Ectodermal cell (in vitro differentiated cells): ENCODE data around the gene RBPJ.
"Not testable (repeated sequence)": the region's sequence is repeated elsewhere in the genome, so short reads cannot be mapped to it uniquely, and the experiment has no call there.

Experiments
- H3K27ac ChIP-seq: 2 replicates; pipeline ENCODE4 v1.7.0; 2013; ENCODE audit warnings: mild to moderate bottlenecking, low read depth, low read length; ENCODE audit not compliant: insufficient read depth, poor library complexity, severe bottlenecking
- H3K27me3 ChIP-seq: 2 replicates; pipeline ENCODE4 v1.7.0; 2013; ENCODE audit warnings: mild to moderate bottlenecking, low read length; ENCODE audit not compliant: insufficient read depth, control insufficient read depth, poor library complexity, severe bottlenecking
- H3K36me3 ChIP-seq: one replicate; pipeline ENCODE4 v1.7.0; 2013; ENCODE audit warnings: low read length; ENCODE audit not compliant: control insufficient read depth, insufficient read depth
- H3K4me1 ChIP-seq: one replicate; pipeline ENCODE4 v1.7.0; 2013; ENCODE audit warnings: low read length; ENCODE audit not compliant: control insufficient read depth, insufficient read depth
- H3K4me3 ChIP-seq: 2 replicates; pipeline ENCODE4 v1.7.0; 2013; ENCODE audit warnings: low read depth, low read length, control low read depth; ENCODE audit not compliant: insufficient read depth
- H3K9me3 ChIP-seq: 2 replicates; pipeline ENCODE4 v1.7.0; 2013; ENCODE audit warnings: mild to moderate bottlenecking, low read length, moderate library complexity; ENCODE audit not compliant: control insufficient read depth
- WGBS, 2 experiments: methylation state at CpG; one replicate each; pipeline ENCODE4 v1.1.7; 2013; ENCODE audit warnings: missing lambda C conversion rate in 2 of 2; 5-methylcytosine and 5-hydroxymethylcytosine counted together

Gene RBPJ

GRCh38 chr4:26300314-26301307, 20.2 kb upstream of the RBPJ start:
- Histone ChIP-seq H3K27ac (no peak overlapping the region), H3K27me3 (no peaks in the 10 kb centered on the region), H3K4me3 (no peak overlapping the region), H3K36me3 (no peaks in the 10 kb centered on the region), H3K9me3 (no peaks in the 10 kb centered on the region), H3K4me1 (peaks cover 15% of the 10 kb centered on the region)
- WGBS, 2 experiments = 69 to 77% methylated on average over 7 to 8 of the region's 8 CpGs

GRCh38 chr4:26302031-26302899, 18.5 kb upstream of the RBPJ start:
- Histone ChIP-seq H3K27me3 (no peaks in the 10 kb centered on the region), H3K4me3 (no peak overlapping the region)
- WGBS, 2 experiments = 92 to 94% methylated on average over 5 of the region's 5 CpGs

GRCh38 chr4:26303008-26303407, 17.8 kb upstream of the RBPJ start:
- H3K36me3 ChIP-seq = no peaks in the 10 kb centered on the region
- 96% methylated on average over 3 to 4 of the region's 4 CpGs for WGBS, 2 experiments
- no peak overlapping the region for H3K4me3 ChIP-seq
- no peaks in the 10 kb centered on the region for H3K9me3 ChIP-seq
- H3K27ac ChIP-seq = no peak overlapping the region
- H3K27me3 ChIP-seq = no peaks in the 10 kb centered on the region
- peaks cover 13% of the 10 kb centered on the region for H3K4me1 ChIP-seq

More at GRCh38 chr4:26302031-26302899, 18.5 kb upstream of the RBPJ start:
- peaks cover 15% of the 10 kb centered on the region for H3K4me1 ChIP-seq
- H3K36me3 ChIP-seq = no peaks in the 10 kb centered on the region
- H3K9me3 ChIP-seq = no peaks in the 10 kb centered on the region
- no peak overlapping the region for H3K27ac ChIP-seq

- Histone ChIP-seq H3K27ac (no peak overlapping the region), H3K27me3 (no peaks in the 10 kb centered on the region), H3K4me1 (no peaks in the 10 kb centered on the region), H3K4me3 (no peak overlapping the region), H3K9me3 (no peaks in the 10 kb centered on the region), H3K36me3 (no peaks in the 10 kb centered on the region)
- 96 to 98% methylated on average over 5 of the region's 6 CpGs for WGBS, 2 experiments
These were observed 13.6 kb upstream of the RBPJ start for GRCh38 chr4:26307037-26307800.

GRCh38 chr4:26308568-26308967, 12.2 kb upstream of the RBPJ start:
- no peaks in the 10 kb centered on the region for H3K9me3 ChIP-seq
- H3K27me3 ChIP-seq = no peaks in the 10 kb centered on the region
- no peak overlapping the region for H3K27ac ChIP-seq
- H3K36me3 ChIP-seq = no peaks in the 10 kb centered on the region
- no peaks in the 10 kb centered on the region for H3K4me1 ChIP-seq
- no peak overlapping the region for H3K4me3 ChIP-seq

GRCh38 chr4:26310264-26310663, 10.6 kb upstream of the RBPJ start:
- H3K9me3 ChIP-seq = no peaks in the 10 kb centered on the region
- H3K4me1 ChIP-seq = no peaks in the 10 kb centered on the region
- no peak overlapping the region for H3K4me3 ChIP-seq
- no peak overlapping the region for H3K27ac ChIP-seq
- 75 to 100% methylated on average over 1 to 2 of the region's 2 CpGs for WGBS, 2 experiments
- H3K36me3 ChIP-seq = no peaks in the 10 kb centered on the region
- no peaks in the 10 kb centered on the region for H3K27me3 ChIP-seq

GRCh38 chr4:26311633-26312032, 9.2 kb upstream of the RBPJ start:
- Histone ChIP-seq H3K4me3 (no peak overlapping the region), H3K9me3 (no peaks in the 10 kb centered on the region), H3K4me1 (no peaks in the 10 kb centered on the region), H3K27ac (no peak overlapping the region), H3K36me3 (no peaks in the 10 kb centered on the region), H3K27me3 (no peaks in the 10 kb centered on the region)

- H3K36me3 ChIP-seq, H3K4me1 ChIP-seq, H3K4me3 ChIP-seq, H3K27ac ChIP-seq, H3K9me3 ChIP-seq, H3K27me3 ChIP-seq: not testable (repeated sequence)
- whole genome bisulfite sequencing, 2 experiments = 94 to 95% methylated on average over 8 of the region's 8 CpGs
These were observed 5.4 kb upstream of the RBPJ start for GRCh38 chr4:26315316-26315932.

- Histone ChIP-seq H3K4me1 (no peaks in the 10 kb centered on the region), H3K27ac (no peak overlapping the region), H3K4me3 (no peak overlapping the region), H3K9me3 (no peaks in the 10 kb centered on the region), H3K27me3 (no peaks in the 10 kb centered on the region), H3K36me3 (no peaks in the 10 kb centered on the region)
- WGBS, 2 experiments = 82 to 96% methylated on average over 2 of the region's 2 CpGs
These were observed 3.0 kb upstream of the RBPJ start for GRCh38 chr4:26317766-26318165.
